ENCODE data around the gene RPP30. TPM values are rescaled to one million over a fixed set of nuclear protein-coding genes. Genes with fewer than 3 reads are reported as not detected.
"Not testable (repeated sequence)": the region's sequence is repeated elsewhere in the genome, so short reads cannot be mapped to it uniquely, and the experiment has no call there.

RPP30 gene
- total and polyA plus RNA-seq, 4 experiments from 2014 or later = 32.3 to 54.5 (median 35.2) TPM

GRCh38 chr10:90885176-90885575, 13.4 kb downstream of the RPP30 start:
- no peak overlapping the region for H3K27ac ChIP-seq (ENCODE audit: low read depth, low read length)
- Mint-ChIP-seq H3K9me3 (no peaks in the 10 kb centered on the region), H3K4me3 (no peak overlapping the region), H3K36me3 (peaks cover 54 to 70% of the 10 kb centered on the region in 2 donors), H3K27me3 (no peaks in the 10 kb centered on the region), H3K27ac (no peak overlapping the region), H3K4me1 (peaks cover under 1 to 6% (median 4%) of the 10 kb centered on the region in 4 donors)
- H3K4me1 ChIP-seq (ENCODE audit: insufficient read depth, low read length) = no peaks in the 10 kb centered on the region
- ChIA-PET CTCF (ENCODE audit: partially characterized antibody) (interaction anchor here (2.0 to 2.3 kb wide), 2 partner anchors 19 to 27 kb away, joined by 4 to 8 read pairs; no protein-coding TSS in a partner anchor), POLR2A (ENCODE audit: partially characterized antibody) (no interaction called here)
- H3K9me3 ChIP-seq (ENCODE audit: control insufficient read depth in 1 of 2, low read length in 2 of 2) = no peaks in the 10 kb centered on the region
- peaks cover 38% of the 10 kb centered on the region for H3K36me3 ChIP-seq (ENCODE audit: insufficient read depth, low read length)
- intact Hi-C loops (cut with micrococcal nuclease) = loop anchor here (10.0 kb wide), 1 partner anchor 120 kb away; no protein-coding TSS in a partner anchor
- H3K27me3 ChIP-seq (ENCODE audit: insufficient read depth, low read length) = no peaks in the 10 kb centered on the region
- no peak for DNase-seq
- H3K4me3 ChIP-seq (ENCODE audit: low read length in 2 of 2) = no peak overlapping the region

GRCh38 chr10:90887555-90887954, 15.8 kb downstream of the RPP30 start:
- H3K4me1 Mint-ChIP-seq = peaks cover 7 to 12% (median 8%) of the 10 kb centered on the region in 4 donors
- no peaks in the 10 kb centered on the region for H3K9me3 Mint-ChIP-seq
- POLR2A ChIA-PET (ENCODE audit: partially characterized antibody) = no interaction called here
- CTCF ChIA-PET (ENCODE audit: partially characterized antibody) = interaction anchor here (0.6 to 3.4 kb wide), 3 partner anchors 8 to 25 kb away, joined by 3 to 21 read pairs (median 3); no protein-coding TSS in a partner anchor
- H3K36me3 Mint-ChIP-seq = peaks cover 54 to 78% of the 10 kb centered on the region in 2 donors
- no peak overlapping the region for H3K4me3 Mint-ChIP-seq
- H3K27ac Mint-ChIP-seq = no peak overlapping the region
- Histone ChIP-seq H3K36me3 (ENCODE audit: insufficient read depth, low read length) (peaks cover 46% of the 10 kb centered on the region), H3K9me3 (ENCODE audit: control insufficient read depth in 1 of 2, low read length in 2 of 2) (no peaks in the 10 kb centered on the region), H3K27me3 (ENCODE audit: insufficient read depth, low read length) (no peaks in the 10 kb centered on the region), H3K4me1 (ENCODE audit: insufficient read depth, low read length) (no peaks in the 10 kb centered on the region), H3K27ac (ENCODE audit: low read depth, low read length) (no peak overlapping the region), H3K4me3 (ENCODE audit: low read length in 2 of 2) (no peak overlapping the region)
- no peaks in the 10 kb centered on the region for H3K27me3 Mint-ChIP-seq
- no peak for DNase-seq
- intact Hi-C loops (cut with micrococcal nuclease) = loop anchor here (10.0 kb wide), 1 partner anchor 117 kb away; no protein-coding TSS in a partner anchor

GRCh38 chr10:90888387-90888786, 16.6 kb downstream of the RPP30 start:
- Histone ChIP-seq H3K27me3 (ENCODE audit: insufficient read depth, low read length) (no peaks in the 10 kb centered on the region), H3K9me3 (ENCODE audit: control insufficient read depth in 1 of 2, low read length in 2 of 2) (no peaks in the 10 kb centered on the region), H3K4me3 (ENCODE audit: low read length in 2 of 2) (no peak overlapping the region), H3K36me3 (ENCODE audit: insufficient read depth, low read length) (peaks cover 52% of the 10 kb centered on the region), H3K27ac (ENCODE audit: low read depth, low read length) (no peak overlapping the region), H3K4me1 (ENCODE audit: insufficient read depth, low read length) (no peaks in the 10 kb centered on the region)
- CTCF ChIA-PET (ENCODE audit: partially characterized antibody) = interaction anchor here (0.6 to 3.4 kb wide), 2 partner anchors 9 to 23 kb away, joined by 3 to 21 read pairs; no protein-coding TSS in a partner anchor
- H3K27me3 Mint-ChIP-seq = no peaks in the 10 kb centered on the region
- H3K4me1 Mint-ChIP-seq = peaks cover 7 to 12% (median 9%) of the 10 kb centered on the region in 4 donors
- no peak for DNase-seq
- intact Hi-C loops (cut with micrococcal nuclease) = loop anchor here (10.0 kb wide), 1 partner anchor 116 kb away; no protein-coding TSS in a partner anchor
- H3K27ac Mint-ChIP-seq = no peak overlapping the region
- H3K36me3 Mint-ChIP-seq = peaks cover 58 to 81% of the 10 kb centered on the region in 2 donors
- H3K4me3 Mint-ChIP-seq = no peak overlapping the region
- POLR2A ChIA-PET (ENCODE audit: partially characterized antibody) = no interaction called here
- no peaks in the 10 kb centered on the region for H3K9me3 Mint-ChIP-seq

- Histone ChIP-seq H3K27ac (ENCODE audit: low read depth, low read length) (no peak overlapping the region), H3K36me3 (ENCODE audit: insufficient read depth, low read length) (peaks cover 43% of the 10 kb centered on the region), H3K27me3 (ENCODE audit: insufficient read depth, low read length) (no peaks in the 10 kb centered on the region), H3K9me3 (ENCODE audit: control insufficient read depth in 1 of 2, low read length in 2 of 2) (no peaks in the 10 kb centered on the region), H3K4me3 (ENCODE audit: low read length in 2 of 2) (no peak overlapping the region), H3K4me1 (ENCODE audit: insufficient read depth, low read length) (no peaks in the 10 kb centered on the region)
- intact Hi-C loops (cut with micrococcal nuclease) = loop anchor here (10.0 kb wide), 1 partner anchor 115 kb away; no protein-coding TSS in a partner anchor
- H3K9me3 Mint-ChIP-seq = no peaks in the 10 kb centered on the region
- no peaks in the 10 kb centered on the region for H3K27me3 Mint-ChIP-seq
- no peak overlapping the region for H3K4me3 Mint-ChIP-seq
- no peak overlapping the region for H3K27ac Mint-ChIP-seq
- ChIA-PET POLR2A (ENCODE audit: partially characterized antibody) (no interaction called here), CTCF (ENCODE audit: partially characterized antibody) (interaction anchor here (1.5 to 3.4 kb wide), 2 partner anchors 10 to 27 kb away, joined by 3 to 21 read pairs; no protein-coding TSS in a partner anchor)
- H3K36me3 Mint-ChIP-seq = peaks cover 58 to 82% of the 10 kb centered on the region in 2 donors
- DNase-seq = no peak
- H3K4me1 Mint-ChIP-seq = peaks cover 8 to 11% (median 9%) of the 10 kb centered on the region in 4 donors
These were observed 17.9 kb downstream of the RPP30 start for GRCh38 chr10:90889636-90890035.

- H3K27ac Mint-ChIP-seq = peak overlapping the region in 1 of 7 donors; percentile 67
- POLR2A ChIA-PET (ENCODE audit: partially characterized antibody) = no interaction called here
These were observed 18.6 kb downstream of the RPP30 start for GRCh38 chr10:90890347-90890746.

GRCh38 chr10:90893190-90893589, 21.4 kb downstream of the RPP30 start:
- intact Hi-C loops (cut with micrococcal nuclease) = no loop called here
- no peak overlapping the region for H3K4me3 Mint-ChIP-seq
- no peak overlapping the region for H3K27ac ChIP-seq (ENCODE audit: low read depth, low read length)
- H3K4me1 Mint-ChIP-seq = peaks cover 17 to 24% (median 20%) of the 10 kb centered on the region in 4 donors
- no peaks in the 10 kb centered on the region for H3K27me3 ChIP-seq (ENCODE audit: insufficient read depth, low read length)
- H3K36me3 Mint-ChIP-seq = peaks cover 53 to 73% of the 10 kb centered on the region in 2 donors
- ChIA-PET CTCF (ENCODE audit: partially characterized antibody) (interaction anchor here (1.0 to 1.7 kb wide), 2 partner anchors 14 to 16 kb away, joined by 3 to 4 read pairs; no protein-coding TSS in a partner anchor), POLR2A (ENCODE audit: partially characterized antibody) (no interaction called here)
- DNase-seq = no peak
- H3K36me3 ChIP-seq (ENCODE audit: insufficient read depth, low read length) = peaks cover 19% of the 10 kb centered on the region
- H3K4me3 ChIP-seq (ENCODE audit: low read length in 2 of 2) = no peak overlapping the region
- peak overlapping the region in 1 of 7 donors; percentile 6 for H3K27ac Mint-ChIP-seq
- peaks cover 14% of the 10 kb centered on the region for H3K4me1 ChIP-seq (ENCODE audit: insufficient read depth, low read length)
- no peaks in the 10 kb centered on the region for H3K9me3 ChIP-seq (ENCODE audit: control insufficient read depth in 1 of 2, low read length in 2 of 2)
- no peaks in the 10 kb centered on the region for H3K9me3 Mint-ChIP-seq
- no peaks in the 10 kb centered on the region for H3K27me3 Mint-ChIP-seq

More at GRCh38 chr10:90890347-90890746, 18.6 kb downstream of the RPP30 start:
- Mint-ChIP-seq H3K27me3 (no peaks in the 10 kb centered on the region), H3K9me3 (no peaks in the 10 kb centered on the region), H3K4me1 (peaks cover 8 to 11% (median 10%) of the 10 kb centered on the region in 4 donors), H3K4me3 (no peak overlapping the region), H3K36me3 (peaks cover 59 to 78% of the 10 kb centered on the region in 2 donors)
- DNase-seq = no peak
- no peaks in the 10 kb centered on the region for H3K4me1 ChIP-seq (ENCODE audit: insufficient read depth, low read length)
- intact Hi-C loops (cut with micrococcal nuclease) = no loop called here
- CTCF ChIA-PET (ENCODE audit: partially characterized antibody) = interaction anchor here (1.5 to 3.4 kb wide), 2 partner anchors 11 to 27 kb away, joined by 3 to 21 read pairs; no protein-coding TSS in a partner anchor
- peaks cover 39% of the 10 kb centered on the region for H3K36me3 ChIP-seq (ENCODE audit: insufficient read depth, low read length)
- H3K4me3 ChIP-seq (ENCODE audit: low read length in 2 of 2) = no peak overlapping the region
- H3K9me3 ChIP-seq (ENCODE audit: control insufficient read depth in 1 of 2, low read length in 2 of 2) = no peaks in the 10 kb centered on the region
- H3K27ac ChIP-seq (ENCODE audit: low read depth, low read length) = no peak overlapping the region
- H3K27me3 ChIP-seq (ENCODE audit: insufficient read depth, low read length) = no peaks in the 10 kb centered on the region

- peak overlapping the region in 6 of 8 donors; percentile 20 to 71 (median 47) for H3K4me3 Mint-ChIP-seq
- peaks cover 12 to 18% (median 14%) of the 10 kb centered on the region in 4 donors for H3K4me1 Mint-ChIP-seq
These were observed 25.1 kb downstream of the RPP30 start for GRCh38 chr10:90896916-90897315.

More at GRCh38 chr10:90896916-90897315, 25.1 kb downstream of the RPP30 start:
- CTCF ChIA-PET (ENCODE audit: partially characterized antibody) = interaction anchor here (0.6 to 4.4 kb wide), 2 partner anchors 15 to 91 kb away, joined by 3 to 14 read pairs; no protein-coding TSS in a partner anchor
- H3K27ac Mint-ChIP-seq = peak overlapping the region; percentile 23 to 78 (median 66)
- H3K9me3 ChIP-seq (ENCODE audit: control insufficient read depth in 1 of 2, low read length in 2 of 2); H3K27me3 ChIP-seq (ENCODE audit: insufficient read depth, low read length); H3K9me3 Mint-ChIP-seq; intact Hi-C loops (cut with micrococcal nuclease); POLR2A ChIA-PET (ENCODE audit: partially characterized antibody); DNase-seq; H3K27ac ChIP-seq (ENCODE audit: low read depth, low read length); H3K4me3 ChIP-seq (ENCODE audit: low read length in 2 of 2); H3K27me3 Mint-ChIP-seq: not testable (repeated sequence)
- Histone ChIP-seq H3K4me1 (ENCODE audit: insufficient read depth, low read length) (peaks cover 14% of the 10 kb centered on the region), H3K36me3 (ENCODE audit: insufficient read depth, low read length) (peaks cover 17% of the 10 kb centered on the region)
- H3K36me3 Mint-ChIP-seq = peaks cover 48 to 62% of the 10 kb centered on the region in 2 donors

All from CD4-positive, alpha-beta memory T cell (primary cell).